ENCODE data around the gene SPRED2. TPM values are rescaled to one million over a fixed set of nuclear protein-coding genes. Genes with fewer than 3 reads are reported as not detected.

Gene SPRED2
- total RNA-seq, 1 donor = 9.5 TPM

GRCh38 chr2:65287364-65287763 lies 145.0 kb downstream of the SPRED2 start:
- H3K4me3 ChIP-seq (ENCODE audit: low read depth, low read length) = no peak overlapping the region
- DNase-seq (ENCODE audit: low read depth) = no peak
- TF ChIP-seq CTCF (IDR thresholded peaks at IDR 0.05; ENCODE audit: insufficient read depth, low read depth, low read length) = no peak

GRCh38 chr2:65282477-65283053 lies 149.8 kb downstream of the SPRED2 start:
- no peak for DNase-seq (ENCODE audit: low read depth)
- TF ChIP-seq CTCF (IDR thresholded peaks at IDR 0.05; ENCODE audit: insufficient read depth, low read depth, low read length) = no peak
- H3K4me3 ChIP-seq (ENCODE audit: low read depth, low read length) = no peak overlapping the region

- DNase-seq (ENCODE audit: low read depth) = peak; percentile 60
- no peak overlapping the region for H3K4me3 ChIP-seq (ENCODE audit: low read depth, low read length)
- no peak for TF ChIP-seq CTCF (IDR thresholded peaks at IDR 0.05; ENCODE audit: insufficient read depth, low read depth, low read length)
Observed at GRCh38 chr2:65281627-65282351, 150.6 kb downstream of the SPRED2 start.

- H3K4me3 ChIP-seq (ENCODE audit: low read depth, low read length) = no peak overlapping the region
- no peak for DNase-seq (ENCODE audit: low read depth)
- no peak for TF ChIP-seq CTCF (IDR thresholded peaks at IDR 0.05; ENCODE audit: insufficient read depth, low read depth, low read length)
Observed at GRCh38 chr2:65279756-65280155, 152.6 kb downstream of the SPRED2 start.

GRCh38 chr2:65278531-65278981 lies 153.8 kb downstream of the SPRED2 start:
- peak; percentile 67 for DNase-seq (ENCODE audit: low read depth)

GRCh38 chr2:65277791-65278483 lies 154.5 kb downstream of the SPRED2 start:
- DNase-seq (ENCODE audit: low read depth) = no peak
- TF ChIP-seq CTCF (IDR thresholded peaks at IDR 0.05; ENCODE audit: insufficient read depth, low read depth, low read length) = no peak
- no peak overlapping the region for H3K4me3 ChIP-seq (ENCODE audit: low read depth, low read length)

More at GRCh38 chr2:65278531-65278981, 153.8 kb downstream of the SPRED2 start:
- TF ChIP-seq CTCF (IDR thresholded peaks at IDR 0.05; ENCODE audit: insufficient read depth, low read depth, low read length) = no peak
- H3K4me3 ChIP-seq (ENCODE audit: low read depth, low read length) = no peak overlapping the region

Measured in fibroblast of villous mesenchyme (primary cell).